ENCODE results near the gene LCTL. TPM values are rescaled to one million over a fixed set of nuclear protein-coding genes. Genes with fewer than 3 reads are reported as not detected.

LCTL gene
- total RNA-seq, 5 donors from 2014 or later (not counting 1 experiment from before 2014, with no cell fraction given), result not detected

DNA sequence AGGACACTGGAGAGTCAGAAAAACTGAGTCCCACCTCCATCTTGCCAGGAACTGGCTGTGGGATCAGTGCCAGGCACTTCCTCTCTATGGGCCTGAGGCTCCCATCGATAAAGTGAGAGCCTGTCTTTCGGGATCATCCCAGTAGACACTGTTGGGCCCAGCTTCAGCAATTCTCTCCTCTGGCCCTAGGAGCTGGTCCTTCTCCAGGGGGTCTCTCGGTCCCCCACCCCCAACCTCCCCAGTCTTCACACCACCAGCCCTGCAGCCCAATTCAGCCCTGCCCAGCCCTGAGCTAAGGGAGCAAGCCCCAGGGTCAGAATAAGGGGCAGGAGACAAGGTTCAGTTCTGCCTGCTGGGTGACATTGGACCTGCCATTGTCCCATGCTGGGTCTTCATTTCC is 4.5 kb upstream of the LCTL start:
- CTCF ChIA-PET, result no interaction called here
- ATAC-seq (replicated peaks in 1 of 4) (no peak), DNase-seq (no peak)
- Mint-ChIP-seq H3K27ac (no peak overlapping the region), H3K4me1 (peaks cover 4 to 8% (median 6%) of the 10 kb centered on the region in 3 donors), H3K27me3 (no peaks in the 10 kb centered on the region), H3K36me3 (no peaks in the 10 kb centered on the region), H3K9me3 (no peaks in the 10 kb centered on the region), H3K4me3 (no peak overlapping the region)
- 83% methylated on average over 3 of the region's 3 CpGs for WGBS (ENCODE audit: insufficient coverage)
- H3K9me3 ChIP-seq, result no peaks in the 10 kb centered on the region
- no peak overlapping the region for H3K27ac ChIP-seq (ENCODE audit: low read length)
- H3K27me3 ChIP-seq (replicated peaks in 1 of 2; ENCODE audit: control insufficient read depth in 2 of 2, extremely low read depth in 1 of 2, insufficient read depth in 2 of 2, low read length in 1 of 2), result peaks cover 0 to 2% of the 10 kb centered on the region in 2 experiments
- peaks cover 0 to 6% of the 10 kb centered on the region in 2 experiments for H3K4me1 ChIP-seq (ENCODE audit: control insufficient read depth in 1 of 2, extremely low read depth in 1 of 2, insufficient read depth in 2 of 2, low read length in 2 of 2)
- no peak overlapping the region for H3K4me3 ChIP-seq (ENCODE audit: control insufficient read depth in 1 of 2, extremely low read depth in 1 of 2, low read length in 1 of 2)
- POLR2A ChIA-PET, result no interaction called here
- H3K36me3 ChIP-seq (ENCODE audit: control insufficient read depth in 2 of 2, extremely low read depth in 1 of 2, insufficient read depth in 1 of 2, low read length in 1 of 2), result no peaks in the 10 kb centered on the region

DNA sequence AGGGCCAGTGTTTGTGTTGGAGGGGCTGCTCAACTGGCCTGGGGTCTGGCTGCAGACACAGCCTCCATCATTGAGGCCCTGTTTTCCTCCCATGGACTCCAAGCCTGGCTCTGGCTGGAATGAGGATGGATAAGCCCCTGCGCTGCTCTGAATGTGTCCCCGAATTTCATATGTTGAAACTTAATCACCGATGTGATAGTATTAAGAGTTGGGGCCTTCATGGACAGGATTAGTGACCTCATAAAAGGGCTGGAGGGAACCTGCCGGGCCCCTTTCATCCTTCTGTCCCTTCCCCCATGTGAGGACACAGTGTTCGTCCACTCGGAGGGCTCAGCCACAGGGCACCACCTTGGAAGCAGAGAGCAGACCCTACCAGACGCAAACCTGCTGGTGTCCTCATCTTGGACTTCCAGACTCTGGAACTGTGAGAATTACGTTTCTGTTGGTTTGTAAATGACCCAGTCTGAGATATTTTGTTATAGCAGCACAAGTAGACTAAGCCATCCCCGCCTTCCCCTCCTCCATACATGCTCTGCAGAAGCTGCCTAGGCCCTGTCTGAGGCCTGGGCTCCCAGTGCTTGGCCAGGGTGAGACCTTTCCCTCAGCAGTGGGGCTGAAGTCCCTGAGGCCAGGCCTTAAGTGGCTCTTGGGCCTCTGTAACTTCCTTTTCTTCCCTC is 3.8 kb upstream of the LCTL start:
- no peaks in the 10 kb centered on the region for H3K36me3 Mint-ChIP-seq
- no peak for DNase-seq
- no peak overlapping the region for H3K4me3 Mint-ChIP-seq
- H3K4me3 ChIP-seq (ENCODE audit: control insufficient read depth in 1 of 2, extremely low read depth in 1 of 2, low read length in 1 of 2), result no peak overlapping the region
- ATAC-seq (replicated peaks in 1 of 4), result no peak
- peaks cover 0 to 6% of the 10 kb centered on the region in 2 experiments for H3K4me1 ChIP-seq (ENCODE audit: control insufficient read depth in 1 of 2, extremely low read depth in 1 of 2, insufficient read depth in 2 of 2, low read length in 2 of 2)
- no peaks in the 10 kb centered on the region for H3K9me3 ChIP-seq
- ChIA-PET CTCF (no interaction called here), POLR2A (no interaction called here)
- H3K27ac Mint-ChIP-seq, result no peak overlapping the region
- H3K36me3 ChIP-seq (ENCODE audit: control insufficient read depth in 2 of 2, extremely low read depth in 1 of 2, insufficient read depth in 1 of 2, low read length in 1 of 2), result no peaks in the 10 kb centered on the region
- 67% methylated on average over 1 of the region's 9 CpGs for WGBS (ENCODE audit: insufficient coverage)
- no peak overlapping the region for H3K27ac ChIP-seq (ENCODE audit: low read length)
- H3K27me3 ChIP-seq (replicated peaks in 1 of 2; ENCODE audit: control insufficient read depth in 2 of 2, extremely low read depth in 1 of 2, insufficient read depth in 2 of 2, low read length in 1 of 2), result peaks cover 0 to 2% of the 10 kb centered on the region in 2 experiments
- H3K27me3 Mint-ChIP-seq, result no peaks in the 10 kb centered on the region
- H3K9me3 Mint-ChIP-seq, result no peaks in the 10 kb centered on the region
- H3K4me1 Mint-ChIP-seq, result peaks cover 4 to 8% (median 6%) of the 10 kb centered on the region in 3 donors

DNA sequence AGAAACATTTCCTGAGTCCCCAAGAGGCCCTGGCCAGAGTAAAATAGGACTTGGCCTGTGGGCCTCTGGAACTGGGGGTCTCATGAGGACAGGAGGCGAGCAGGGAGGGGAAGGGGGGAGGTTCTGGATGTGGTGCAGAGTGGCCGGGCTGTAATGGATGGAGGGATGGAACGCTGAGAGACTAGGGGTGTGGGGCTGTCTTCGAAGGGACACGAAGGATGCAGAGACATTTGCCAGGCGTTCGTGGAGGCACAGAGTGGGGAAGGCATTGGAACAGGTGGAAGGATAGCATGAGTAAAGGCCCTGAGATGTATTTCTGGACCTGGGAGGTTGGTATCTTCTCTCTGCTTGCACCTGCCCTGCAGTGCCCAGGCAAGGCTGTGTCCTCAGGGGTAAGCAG is 2.1 kb upstream of the LCTL start:
- Mint-ChIP-seq H3K27me3 (no peaks in the 10 kb centered on the region), H3K4me3 (no peak overlapping the region), H3K36me3 (no peaks in the 10 kb centered on the region), H3K4me1 (peaks cover 4 to 8% (median 6%) of the 10 kb centered on the region in 3 donors), H3K27ac (no peak overlapping the region), H3K9me3 (no peaks in the 10 kb centered on the region)
- WGBS (ENCODE audit: insufficient coverage), result 82% methylated on average over 7 of the region's 7 CpGs
- no peaks in the 10 kb centered on the region for H3K9me3 ChIP-seq
- no peak for ATAC-seq (replicated peaks in 1 of 4)
- no peak overlapping the region for H3K4me3 ChIP-seq (ENCODE audit: control insufficient read depth in 1 of 2, extremely low read depth in 1 of 2, low read length in 1 of 2)
- peaks cover 0 to 6% of the 10 kb centered on the region in 2 experiments for H3K4me1 ChIP-seq (ENCODE audit: control insufficient read depth in 1 of 2, extremely low read depth in 1 of 2, insufficient read depth in 2 of 2, low read length in 2 of 2)
- no peak overlapping the region for H3K27ac ChIP-seq (ENCODE audit: low read length)
- no peaks in the 10 kb centered on the region for H3K36me3 ChIP-seq (ENCODE audit: control insufficient read depth in 2 of 2, extremely low read depth in 1 of 2, insufficient read depth in 1 of 2, low read length in 1 of 2)
- no peak for DNase-seq
- ChIA-PET POLR2A (no interaction called here), CTCF (no interaction called here)
- H3K27me3 ChIP-seq (replicated peaks in 1 of 2; ENCODE audit: control insufficient read depth in 2 of 2, extremely low read depth in 1 of 2, insufficient read depth in 2 of 2, low read length in 1 of 2), result peaks cover 0 to 2% of the 10 kb centered on the region in 2 experiments

DNA sequence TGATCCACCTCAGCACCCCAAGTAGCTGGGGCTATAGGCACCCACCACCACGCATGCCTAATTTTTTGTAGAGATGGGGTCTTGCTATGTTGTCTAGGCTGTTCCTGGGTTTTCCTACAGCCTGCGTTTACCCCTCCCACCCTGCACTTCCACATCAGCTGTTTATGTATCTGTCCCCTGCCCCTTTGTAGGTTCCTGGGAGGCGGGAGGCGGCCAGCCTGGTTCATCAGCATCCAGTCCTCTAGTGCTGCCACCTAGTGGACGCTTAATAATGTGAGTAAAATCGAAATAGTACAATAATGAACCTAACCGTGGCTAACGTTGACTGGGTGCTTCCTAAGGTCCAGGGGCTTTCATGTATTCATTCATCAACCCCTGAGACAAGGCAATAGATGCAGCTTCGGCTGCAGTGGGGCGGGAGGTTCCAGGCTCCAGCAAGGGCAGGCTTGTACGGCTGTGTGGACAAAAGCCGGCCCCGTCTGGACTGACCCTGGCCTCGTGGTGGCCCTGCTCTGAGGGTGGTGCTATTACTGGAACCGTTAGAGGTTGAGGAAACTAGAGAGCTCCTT is 1.2 kb upstream of the LCTL start:
- 48% methylated on average over 9 of the region's 15 CpGs for WGBS (ENCODE audit: insufficient coverage)
- POLR2A ChIA-PET, result no interaction called here
- CTCF ChIA-PET, result interaction anchor here in 1 of 2 donors (0.6 to 0.7 kb wide), 2 partner anchors 101 to 588 kb away, joined by 3 to 4 read pairs; no protein-coding TSS in a partner anchor
- H3K9me3 Mint-ChIP-seq, result no peaks in the 10 kb centered on the region
- peak in 28 of 35 experiments; percentile 5 to 70 (median 34) for DNase-seq
- Histone ChIP-seq H3K36me3 (ENCODE audit: control insufficient read depth in 2 of 2, extremely low read depth in 1 of 2, insufficient read depth in 1 of 2, low read length in 1 of 2) (no peaks in the 10 kb centered on the region), H3K9me3 (no peaks in the 10 kb centered on the region), H3K4me1 (ENCODE audit: control insufficient read depth in 1 of 2, extremely low read depth in 1 of 2, insufficient read depth in 2 of 2, low read length in 2 of 2) (peaks cover 0 to 6% of the 10 kb centered on the region in 2 experiments), H3K27me3 (replicated peaks in 1 of 2; ENCODE audit: control insufficient read depth in 2 of 2, extremely low read depth in 1 of 2, insufficient read depth in 2 of 2, low read length in 1 of 2) (peaks cover 0 to 2% of the 10 kb centered on the region in 2 experiments), H3K4me3 (ENCODE audit: control insufficient read depth in 1 of 2, extremely low read depth in 1 of 2, low read length in 1 of 2) (no peak overlapping the region), H3K27ac (ENCODE audit: low read length) (no peak overlapping the region)
- peaks cover 4 to 8% (median 6%) of the 10 kb centered on the region in 3 donors for H3K4me1 Mint-ChIP-seq
- H3K27ac Mint-ChIP-seq, result no peak overlapping the region
- no peaks in the 10 kb centered on the region for H3K36me3 Mint-ChIP-seq
- H3K4me3 Mint-ChIP-seq, result no peak overlapping the region
- H3K27me3 Mint-ChIP-seq, result no peaks in the 10 kb centered on the region
- peak in 2 of 4 experiments; percentile 45 to 53 for ATAC-seq (replicated peaks in 1 of 4)

DNA sequence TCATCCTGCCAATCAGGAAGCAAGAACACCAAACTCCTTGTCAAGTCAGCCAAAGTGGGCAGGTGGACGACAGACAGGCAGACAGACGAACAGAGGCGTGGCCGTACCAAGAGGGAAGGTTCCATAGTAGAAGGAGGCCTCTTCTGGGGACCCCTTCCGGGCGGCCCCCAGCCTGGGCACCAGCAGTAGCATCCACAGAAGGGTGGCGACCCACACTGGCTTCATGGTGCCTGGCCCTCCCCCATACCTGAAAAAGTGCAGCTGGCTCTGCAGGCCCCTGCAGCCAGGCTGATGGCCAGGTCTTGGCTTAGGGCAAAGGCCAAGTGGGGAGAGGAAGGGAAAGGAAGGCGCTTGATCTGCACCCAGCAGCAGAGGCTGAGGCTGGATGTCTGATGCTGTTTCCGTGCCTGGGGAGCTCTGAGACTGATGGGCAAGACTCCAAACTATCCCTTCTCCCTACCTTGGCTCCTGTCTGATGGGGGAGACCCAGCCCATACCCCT is 607 bp downstream of the LCTL start:
- H3K36me3 Mint-ChIP-seq, result no peaks in the 10 kb centered on the region
- Histone ChIP-seq H3K9me3 (no peaks in the 10 kb centered on the region), H3K27ac (ENCODE audit: low read length) (no peak overlapping the region), H3K27me3 (replicated peaks in 1 of 2; ENCODE audit: control insufficient read depth in 2 of 2, extremely low read depth in 1 of 2, insufficient read depth in 2 of 2, low read length in 1 of 2) (peaks cover 0 to 2% of the 10 kb centered on the region in 2 experiments), H3K4me1 (ENCODE audit: control insufficient read depth in 1 of 2, extremely low read depth in 1 of 2, insufficient read depth in 2 of 2, low read length in 2 of 2) (peaks cover 0 to 6% of the 10 kb centered on the region in 2 experiments), H3K4me3 (ENCODE audit: control insufficient read depth in 1 of 2, extremely low read depth in 1 of 2, low read length in 1 of 2) (no peak overlapping the region), H3K36me3 (ENCODE audit: control insufficient read depth in 2 of 2, extremely low read depth in 1 of 2, insufficient read depth in 1 of 2, low read length in 1 of 2) (no peaks in the 10 kb centered on the region)
- peaks cover 4 to 8% (median 6%) of the 10 kb centered on the region in 3 donors for H3K4me1 Mint-ChIP-seq
- DNase-seq (no peak), ATAC-seq (replicated peaks in 1 of 4) (no peak)
- no peak overlapping the region for H3K4me3 Mint-ChIP-seq
- CTCF ChIA-PET, result interaction anchor here in 1 of 2 donors (0.7 kb wide), 2 partner anchors 23 to 1879 kb away, joined by 3 to 12 read pairs; no protein-coding TSS in a partner anchor
- H3K9me3 Mint-ChIP-seq, result no peaks in the 10 kb centered on the region
- H3K27me3 Mint-ChIP-seq, result no peaks in the 10 kb centered on the region
- H3K27ac Mint-ChIP-seq, result no peak overlapping the region
- WGBS (ENCODE audit: insufficient coverage), result 89% methylated on average over 5 of the region's 9 CpGs
- POLR2A ChIA-PET, result no interaction called here

DNA sequence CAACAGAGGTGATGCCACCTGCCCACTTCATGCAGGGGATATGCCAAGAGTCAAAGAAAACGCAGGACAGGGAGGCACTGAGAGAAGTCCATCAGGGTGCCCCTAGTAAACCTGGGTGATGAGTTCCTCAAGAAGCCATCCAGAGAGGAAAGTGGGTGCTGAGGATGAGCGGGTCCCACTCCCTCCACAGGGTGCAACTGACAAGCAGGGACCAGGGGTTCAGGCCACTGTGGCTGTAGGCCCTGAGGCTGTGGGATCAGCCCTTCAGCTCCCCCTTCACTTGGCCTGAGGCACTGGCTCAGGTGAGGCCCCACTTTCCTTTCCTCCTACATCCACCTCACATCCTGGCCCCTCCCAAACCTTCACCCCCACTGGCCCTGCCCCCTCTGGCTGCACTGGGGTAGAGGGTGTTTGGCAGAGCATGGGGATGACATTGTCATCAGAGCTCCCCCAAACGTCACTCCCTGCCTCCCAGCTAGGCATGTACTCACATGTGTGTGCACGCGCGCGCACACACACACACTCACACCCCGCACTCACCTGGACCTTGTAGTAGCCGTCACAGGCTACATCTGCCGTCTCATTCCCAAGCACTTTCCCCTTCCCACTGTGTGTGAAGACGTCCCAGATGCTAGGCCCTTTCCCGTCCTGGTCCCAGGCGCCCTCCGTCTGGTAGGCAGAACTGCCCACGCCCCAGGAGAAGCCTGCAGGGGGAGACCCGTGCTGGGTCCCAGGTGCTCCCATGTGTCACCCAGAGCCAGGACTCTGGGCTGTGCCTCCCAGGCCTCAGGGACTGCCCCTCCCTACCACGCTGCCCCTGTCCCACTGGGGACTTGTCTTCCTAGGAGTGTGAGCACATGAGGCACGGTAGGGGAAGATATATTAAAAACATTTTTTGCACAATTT is 1.4 kb downstream of the LCTL start:
- H3K27me3 ChIP-seq (replicated peaks in 1 of 2; ENCODE audit: control insufficient read depth in 2 of 2, extremely low read depth in 1 of 2, insufficient read depth in 2 of 2, low read length in 1 of 2), result peaks cover 0 to 2% of the 10 kb centered on the region in 2 experiments
- H3K9me3 ChIP-seq, result no peaks in the 10 kb centered on the region
- peaks cover 4 to 8% (median 6%) of the 10 kb centered on the region in 3 donors for H3K4me1 Mint-ChIP-seq
- H3K27me3 Mint-ChIP-seq, result no peaks in the 10 kb centered on the region
- H3K4me3 Mint-ChIP-seq, result no peak overlapping the region
- peaks cover 0 to 6% of the 10 kb centered on the region in 2 experiments for H3K4me1 ChIP-seq (ENCODE audit: control insufficient read depth in 1 of 2, extremely low read depth in 1 of 2, insufficient read depth in 2 of 2, low read length in 2 of 2)
- no peak overlapping the region for H3K27ac ChIP-seq (ENCODE audit: low read length)
- H3K36me3 Mint-ChIP-seq, result no peaks in the 10 kb centered on the region
- ATAC-seq (replicated peaks in 1 of 4) (no peak), DNase-seq (no peak)
- H3K4me3 ChIP-seq (ENCODE audit: control insufficient read depth in 1 of 2, extremely low read depth in 1 of 2, low read length in 1 of 2), result no peak overlapping the region
- ChIA-PET POLR2A (no interaction called here), CTCF (no interaction called here)
- H3K36me3 ChIP-seq (ENCODE audit: control insufficient read depth in 2 of 2, extremely low read depth in 1 of 2, insufficient read depth in 1 of 2, low read length in 1 of 2), result no peaks in the 10 kb centered on the region
- WGBS (ENCODE audit: insufficient coverage), result 91% methylated on average over 16 of the region's 18 CpGs
- H3K9me3 Mint-ChIP-seq, result no peaks in the 10 kb centered on the region
- no peak overlapping the region for H3K27ac Mint-ChIP-seq

All from T-cell (primary cell).